HEK293 (cell line): ENCODE measurements around the gene C3.

Experiments
- ATF2 ChIP-seq: fragments of 450-650 bp; formaldehyde crosslinking; IDR thresholded peaks from 2 replicates; pipeline ENCODE4 v1.5.1; 2016; ENCODE audit warnings: missing biosample characterization, missing genetic modification characterization, low read depth
- BCL11A ChIP-seq: fragments of 450-650 bp; formaldehyde crosslinking; IDR thresholded peaks from 2 replicates; pipeline ENCODE4 v1.5.1; 2016; ENCODE audit warnings: low read depth, missing biosample characterization, missing genetic modification characterization
- EGR2 ChIP-seq: fragments of 450-650 bp; formaldehyde crosslinking; IDR thresholded peaks from 2 replicates; pipeline ENCODE4 v1.5.1; 2016; ENCODE audit warnings: low read depth, missing biosample characterization, missing genetic modification characterization
- GLIS2 ChIP-seq: fragments of 450-650 bp; formaldehyde crosslinking; IDR thresholded peaks from 2 replicates; pipeline ENCODE4 v1.5.1; 2016; ENCODE audit warnings: missing biosample characterization, missing genetic modification characterization
- HOXD13 ChIP-seq: sonication (generic); formaldehyde crosslinking; IDR thresholded peaks from 2 replicates; pipeline ENCODE4 v1.8.0; 2022; ENCODE audit warnings: missing genetic modification reagents, borderline replicate concordance
- IKZF3 ChIP-seq: fragments of 450-650 bp; IDR thresholded peaks from 2 replicates; pipeline ENCODE4 v1.5.0; 2018; ENCODE audit warnings: missing biosample characterization, mild to moderate bottlenecking, missing genetic modification characterization, moderate library complexity
- KLF1 ChIP-seq: fragments of 450-650 bp; formaldehyde crosslinking; IDR thresholded peaks from 2 replicates; pipeline ENCODE4 v1.5.1; 2016; ENCODE audit warnings: missing biosample characterization, missing genetic modification characterization
- PRDM4 ChIP-seq: fragments of 450-650 bp; formaldehyde crosslinking; IDR thresholded peaks from 2 replicates; pipeline ENCODE4 v1.5.1; 2017; ENCODE audit warnings: missing biosample characterization, missing genetic modification characterization
- RBAK ChIP-seq: fragments of 450-650 bp; formaldehyde crosslinking; IDR thresholded peaks from 2 replicates; pipeline ENCODE4 v1.5.1; 2016; ENCODE audit warnings: missing biosample characterization, missing genetic modification characterization
- WT1 ChIP-seq: fragments of 450-650 bp; formaldehyde crosslinking; IDR thresholded peaks from 2 replicates; pipeline ENCODE4 v1.5.1; 2016; ENCODE audit warnings: missing biosample characterization, missing genetic modification characterization
- ZBTB11 ChIP-seq: fragments of 450-650 bp; formaldehyde crosslinking; conservative IDR thresholded peaks from 2 replicates; pipeline ENCODE4 v1.5.1; 2016; ENCODE audit warnings: low read depth, missing biosample characterization, missing genetic modification characterization
- ZFHX2 ChIP-seq: fragments of 450-650 bp; formaldehyde crosslinking; conservative IDR thresholded peaks from 2 replicates; pipeline ENCODE4 v1.5.1; 2016; ENCODE audit warnings: missing biosample characterization, missing genetic modification characterization
- ZNF157 ChIP-seq: fragments of 450-650 bp; formaldehyde crosslinking; IDR thresholded peaks from 2 replicates; pipeline ENCODE4 v1.5.1; 2016; ENCODE audit warnings: missing biosample characterization, missing genetic modification characterization
- ZNF214 ChIP-seq: fragments of 450-650 bp; formaldehyde crosslinking; IDR thresholded peaks from 2 replicates; pipeline ENCODE4 v1.5.1; 2017; ENCODE audit warnings: missing biosample characterization, mild to moderate bottlenecking, missing genetic modification characterization, borderline replicate concordance
- ZNF394 ChIP-seq: fragments of 450-650 bp; formaldehyde crosslinking; IDR thresholded peaks from 2 replicates; pipeline ENCODE4 v1.5.1; 2016; ENCODE audit warnings: missing biosample characterization, missing genetic modification characterization, mild to moderate bottlenecking, moderate library complexity, borderline replicate concordance
- ZNF449 ChIP-seq: fragments of 450-650 bp; formaldehyde crosslinking; IDR thresholded peaks from 2 replicates; pipeline ENCODE4 v1.5.1; 2017; ENCODE audit warnings: missing biosample characterization, mild to moderate bottlenecking, missing genetic modification characterization, moderate library complexity
- ZNF48 ChIP-seq: fragments of 450-650 bp; formaldehyde crosslinking; IDR thresholded peaks from 2 replicates; pipeline ENCODE4 v1.5.1; 2016; ENCODE audit warnings: missing biosample characterization, missing genetic modification characterization
- ZNF555 ChIP-seq: fragments of 450-650 bp; formaldehyde crosslinking; conservative IDR thresholded peaks from 2 replicates; pipeline ENCODE4 v1.5.1; 2017; ENCODE audit warnings: missing biosample characterization, mild to moderate bottlenecking, missing genetic modification characterization, inconsistent platforms
- ZNF660 ChIP-seq: fragments of 450-650 bp; IDR thresholded peaks from 2 replicates; pipeline ENCODE4 v1.5.1; 2018; ENCODE audit warnings: missing biosample characterization, mild to moderate bottlenecking, missing genetic modification characterization
- ZNF76 ChIP-seq: fragments of 450-650 bp; formaldehyde crosslinking; IDR thresholded peaks from 2 replicates; pipeline ENCODE4; 2016; ENCODE audit warnings: low read depth, missing biosample characterization, missing genetic modification characterization, borderline replicate concordance
- ZNF785 ChIP-seq: fragments of 450-650 bp; formaldehyde crosslinking; IDR thresholded peaks from 2 replicates; pipeline ENCODE4 v1.5.1; 2016; ENCODE audit warnings: missing biosample characterization, missing genetic modification characterization
- ZNF792 ChIP-seq: fragments of 450-650 bp; formaldehyde crosslinking; IDR thresholded peaks from 2 replicates; pipeline ENCODE4 v1.5.1; 2016; ENCODE audit warnings: missing biosample characterization, missing genetic modification characterization
- ZSCAN23 ChIP-seq: fragments of 450-650 bp; formaldehyde crosslinking; IDR thresholded peaks from 2 replicates; pipeline ENCODE4 v1.5.1; 2016; ENCODE audit warnings: missing biosample characterization, missing genetic modification characterization
- TF ChIP-seq, protein P1 (sequence below): fragments of 450-650 bp; formaldehyde crosslinking; IDR thresholded peaks from 2 replicates; pipeline ENCODE4 v1.5.1; 2016; ENCODE audit warnings: missing biosample characterization, missing genetic modification characterization
- TF ChIP-seq, protein P2 (sequence below): fragments of 450-650 bp; formaldehyde crosslinking; IDR thresholded peaks from 2 replicates; pipeline ENCODE4 v1.5.1; 2016; ENCODE audit warnings: missing biosample characterization, missing genetic modification characterization

C3 gene

DNA sequence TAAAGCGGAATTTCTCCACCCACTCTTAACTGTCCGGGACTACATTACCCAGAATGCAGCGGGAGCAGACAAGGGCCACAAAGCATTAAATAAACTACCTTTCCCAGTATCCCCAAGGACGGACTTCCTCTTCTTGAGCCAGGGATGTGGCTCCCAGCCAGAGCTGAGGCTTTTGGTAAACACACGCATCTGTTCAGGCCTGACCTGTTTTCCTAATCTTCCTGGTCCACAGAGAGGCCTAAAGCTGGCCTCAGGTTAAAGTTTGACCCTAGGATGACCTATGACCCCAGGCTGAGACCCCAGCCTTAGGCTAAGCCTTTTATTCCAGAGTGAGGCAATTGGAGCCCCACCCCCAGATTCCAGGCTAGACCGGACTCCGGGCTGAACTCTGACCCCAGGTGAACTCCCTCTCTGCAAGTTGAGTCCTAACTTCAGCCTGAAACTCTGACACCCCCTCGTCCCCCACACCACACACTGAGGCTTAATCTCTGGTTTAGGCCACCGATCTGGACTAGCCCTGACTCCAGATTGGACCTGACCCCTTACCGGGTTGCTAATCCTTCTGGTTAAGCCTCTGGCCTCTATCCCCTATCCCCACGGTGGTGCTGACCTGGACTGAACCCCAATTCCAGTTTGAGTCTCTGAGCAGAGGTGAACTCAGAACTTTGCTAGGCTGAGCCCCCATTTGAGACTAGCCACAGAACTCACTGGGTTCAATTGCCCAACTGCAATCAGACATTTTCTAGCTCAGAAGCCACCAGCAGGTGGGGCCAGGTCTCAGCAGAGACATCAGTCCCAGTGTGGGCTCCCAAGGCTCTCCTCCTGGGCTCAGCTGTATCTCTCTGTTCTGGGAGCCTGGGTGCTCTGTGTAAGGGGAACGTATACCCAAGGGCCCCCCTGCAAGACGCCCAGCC, 17.7 kb upstream of the C3 start (continued):
- TF ChIP-seq ZBTB11 (tag by site-specific recombination) (peak; percentile 46), GLIS2 (tag by site-specific recombination) (peak; percentile 84), ZNF394 (tag by site-specific recombination) (no peak), ZNF48 (no peak), ZNF76 (peak; percentile 96), ZNF214 (tag by site-specific recombination) (no peak), ZNF792 (tag by site-specific recombination) (no peak), RBAK (no peak), ZNF555 (tag by site-specific recombination) (no peak), BCL11A (peak; percentile 100), KLF1 (no peak), ATF2 (tag by site-specific recombination) (no peak), PRDM4 (tag by site-specific recombination) (0 out of 2 replicates have a peak, but pooled peaks have one; percentile 14), EGR2 (tag by site-specific recombination) (peak; percentile 18; the same call in 1 of the 2 replicates), ZSCAN23 (0 out of 2 replicates have a peak, but pooled peaks have one; percentile 19), ZFHX2 (peak; percentile 59; the same call in 1 of the 2 replicates), ZNF157 (tag by site-specific recombination) (no peak), ZNF785 (0 out of 2 replicates have a peak, but pooled peaks have one; percentile 27), IKZF3 (tag by site-specific recombination) (peak; percentile 86), WT1 (tag by site-specific recombination) (no peak), ZNF660 (tag by site-specific recombination) (0 out of 2 replicates have a peak, but pooled peaks have one; percentile 9), HOXD13 (no peak), ZNF449 (tag by site-specific recombination) (no peak; the same call in 1 of the 2 replicates)
- TF ChIP-seq, protein P1, sequence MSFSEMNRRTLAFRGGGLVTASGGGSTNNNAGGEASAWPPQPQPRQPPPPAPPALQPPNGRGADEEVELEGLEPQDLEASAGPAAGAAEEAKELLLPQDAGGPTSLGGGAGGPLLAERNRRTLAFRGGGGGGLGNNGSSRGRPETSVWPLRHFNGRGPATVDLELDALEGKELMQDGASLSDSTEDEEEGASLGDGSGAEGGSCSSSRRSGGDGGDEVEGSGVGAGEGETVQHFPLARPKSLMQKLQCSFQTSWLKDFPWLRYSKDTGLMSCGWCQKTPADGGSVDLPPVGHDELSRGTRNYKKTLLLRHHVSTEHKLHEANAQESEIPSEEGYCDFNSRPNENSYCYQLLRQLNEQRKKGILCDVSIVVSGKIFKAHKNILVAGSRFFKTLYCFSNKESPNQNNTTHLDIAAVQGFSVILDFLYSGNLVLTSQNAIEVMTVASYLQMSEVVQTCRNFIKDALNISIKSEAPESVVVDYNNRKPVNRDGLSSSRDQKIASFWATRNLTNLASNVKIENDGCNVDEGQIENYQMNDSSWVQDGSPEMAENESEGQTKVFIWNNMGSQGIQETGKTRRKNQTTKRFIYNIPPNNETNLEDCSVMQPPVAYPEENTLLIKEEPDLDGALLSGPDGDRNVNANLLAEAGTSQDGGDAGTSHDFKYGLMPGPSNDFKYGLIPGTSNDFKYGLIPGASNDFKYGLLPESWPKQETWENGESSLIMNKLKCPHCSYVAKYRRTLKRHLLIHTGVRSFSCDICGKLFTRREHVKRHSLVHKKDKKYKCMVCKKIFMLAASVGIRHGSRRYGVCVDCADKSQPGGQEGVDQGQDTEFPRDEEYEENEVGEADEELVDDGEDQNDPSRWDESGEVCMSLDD (tag by site-specific recombination): no peak
- TF ChIP-seq, protein P2, sequence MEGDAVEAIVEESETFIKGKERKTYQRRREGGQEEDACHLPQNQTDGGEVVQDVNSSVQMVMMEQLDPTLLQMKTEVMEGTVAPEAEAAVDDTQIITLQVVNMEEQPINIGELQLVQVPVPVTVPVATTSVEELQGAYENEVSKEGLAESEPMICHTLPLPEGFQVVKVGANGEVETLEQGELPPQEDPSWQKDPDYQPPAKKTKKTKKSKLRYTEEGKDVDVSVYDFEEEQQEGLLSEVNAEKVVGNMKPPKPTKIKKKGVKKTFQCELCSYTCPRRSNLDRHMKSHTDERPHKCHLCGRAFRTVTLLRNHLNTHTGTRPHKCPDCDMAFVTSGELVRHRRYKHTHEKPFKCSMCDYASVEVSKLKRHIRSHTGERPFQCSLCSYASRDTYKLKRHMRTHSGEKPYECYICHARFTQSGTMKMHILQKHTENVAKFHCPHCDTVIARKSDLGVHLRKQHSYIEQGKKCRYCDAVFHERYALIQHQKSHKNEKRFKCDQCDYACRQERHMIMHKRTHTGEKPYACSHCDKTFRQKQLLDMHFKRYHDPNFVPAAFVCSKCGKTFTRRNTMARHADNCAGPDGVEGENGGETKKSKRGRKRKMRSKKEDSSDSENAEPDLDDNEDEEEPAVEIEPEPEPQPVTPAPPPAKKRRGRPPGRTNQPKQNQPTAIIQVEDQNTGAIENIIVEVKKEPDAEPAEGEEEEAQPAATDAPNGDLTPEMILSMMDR (tag by site-specific recombination): peak; percentile 84
